Mesothelial cell of epicardium (in vitro differentiated cells): Measurements from ENCODE around the gene CRYBA4. TPM values are rescaled to one million over a fixed set of nuclear protein-coding genes. Genes with fewer than 3 reads are reported as not detected.

Source experiments
- DNase-seq, 2 experiments: peaks; one replicate each; pipeline ENCODE4 v3.0.0; 2021; ENCODE audit warnings: low spot score in 2 of 2; ENCODE audit not compliant: unreplicated experiment in 2 of 2
- H3K27ac Mint-ChIP-seq: 2 replicates; pipeline ENCODE4 v1.8.0; 2021; ENCODE audit warnings: mixed read lengths
- H3K27me3 Mint-ChIP-seq: 2 replicates; pipeline ENCODE4 v1.8.0; 2021; ENCODE audit warnings: low read depth, mixed read lengths
- H3K36me3 Mint-ChIP-seq: 2 replicates; pipeline ENCODE4 v1.8.0; 2021; ENCODE audit warnings: mixed read lengths
- H3K4me1 Mint-ChIP-seq: 2 replicates; pipeline ENCODE4 v1.8.0; 2021; ENCODE audit warnings: mixed read lengths
- H3K4me3 Mint-ChIP-seq: 2 replicates; pipeline ENCODE4 v1.8.0; 2021; ENCODE audit warnings: mild to moderate bottlenecking, moderate library complexity, mixed read lengths
- H3K9me3 Mint-ChIP-seq: 2 replicates; pipeline ENCODE4 v1.8.0; 2021; ENCODE audit warnings: mixed read lengths
- total RNA-seq: library from RNA; stranded (reverse); gene quantifications from 3 replicates; pipeline ENCODE4 v1.2.1, GENCODE V29; 2021
- TF ChIP-seq, protein P1 (sequence below): fragments of 200-600 bp; sonication (generic); IDR thresholded peaks from one replicate; pipeline ENCODE4 v1.5.0; 2021; ENCODE audit warnings: antibody characterized with exemption; ENCODE audit not compliant: unreplicated experiment

CRYBA4 gene
- total RNA-seq, 1 donor from 2014 or later = not detected

DNA sequence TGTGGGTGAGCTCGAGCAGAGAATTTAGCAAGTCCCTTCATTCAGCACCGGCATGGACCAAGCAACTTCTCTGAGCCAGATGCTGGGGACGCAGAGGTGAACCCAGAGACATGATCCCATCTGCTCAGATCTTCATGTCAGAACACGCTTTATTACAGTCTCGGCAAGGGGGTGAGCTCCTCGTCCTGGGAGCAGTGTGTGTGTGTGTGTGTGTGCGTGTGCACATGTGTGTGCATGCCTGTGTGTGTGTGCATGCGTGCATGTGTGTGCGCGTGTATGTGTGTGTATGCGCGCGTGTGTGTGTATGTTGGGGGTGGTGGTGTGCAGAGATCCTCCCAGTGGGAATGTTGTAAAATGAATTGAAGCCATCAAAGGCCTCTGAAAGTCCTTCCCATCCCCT, 45.4 kb downstream of the CRYBA4 start:
- TF ChIP-seq, protein P1, sequence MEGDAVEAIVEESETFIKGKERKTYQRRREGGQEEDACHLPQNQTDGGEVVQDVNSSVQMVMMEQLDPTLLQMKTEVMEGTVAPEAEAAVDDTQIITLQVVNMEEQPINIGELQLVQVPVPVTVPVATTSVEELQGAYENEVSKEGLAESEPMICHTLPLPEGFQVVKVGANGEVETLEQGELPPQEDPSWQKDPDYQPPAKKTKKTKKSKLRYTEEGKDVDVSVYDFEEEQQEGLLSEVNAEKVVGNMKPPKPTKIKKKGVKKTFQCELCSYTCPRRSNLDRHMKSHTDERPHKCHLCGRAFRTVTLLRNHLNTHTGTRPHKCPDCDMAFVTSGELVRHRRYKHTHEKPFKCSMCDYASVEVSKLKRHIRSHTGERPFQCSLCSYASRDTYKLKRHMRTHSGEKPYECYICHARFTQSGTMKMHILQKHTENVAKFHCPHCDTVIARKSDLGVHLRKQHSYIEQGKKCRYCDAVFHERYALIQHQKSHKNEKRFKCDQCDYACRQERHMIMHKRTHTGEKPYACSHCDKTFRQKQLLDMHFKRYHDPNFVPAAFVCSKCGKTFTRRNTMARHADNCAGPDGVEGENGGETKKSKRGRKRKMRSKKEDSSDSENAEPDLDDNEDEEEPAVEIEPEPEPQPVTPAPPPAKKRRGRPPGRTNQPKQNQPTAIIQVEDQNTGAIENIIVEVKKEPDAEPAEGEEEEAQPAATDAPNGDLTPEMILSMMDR = no peak

DNA sequence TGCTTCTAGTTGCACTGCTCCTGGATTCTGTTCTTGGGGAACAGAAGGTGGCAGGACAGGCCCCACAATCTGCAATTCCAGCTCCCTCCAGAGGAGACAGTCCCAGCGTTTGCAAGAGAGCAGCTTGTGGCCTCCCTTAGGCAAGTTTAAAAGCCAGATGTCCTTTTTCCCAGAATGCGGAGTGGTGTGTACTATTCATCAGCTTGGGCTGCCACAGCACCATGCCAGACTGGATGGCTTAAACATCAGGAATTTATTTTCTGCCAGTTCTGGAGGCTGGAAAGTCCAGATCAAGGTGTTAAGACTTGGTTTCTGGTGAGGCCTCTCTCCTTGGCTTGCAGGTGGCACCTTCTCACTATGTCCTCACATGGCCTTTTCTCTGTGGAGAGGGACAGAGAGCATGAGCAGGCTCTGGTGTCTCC, 47.3 kb downstream of the CRYBA4 start:
- Mint-ChIP-seq H3K36me3 (no peaks in the 10 kb centered on the region), H3K27me3 (peaks cover 1% of the 10 kb centered on the region), H3K27ac (no peak overlapping the region), H3K4me3 (no peak overlapping the region), H3K4me1 (peaks cover 20% of the 10 kb centered on the region), H3K9me3 (no peaks in the 10 kb centered on the region)
- no peak for DNase-seq
- TF ChIP-seq, protein P1 = peak; percentile 33

More for the DNA sequence above, 45.4 kb downstream of the CRYBA4 start:
- H3K9me3 Mint-ChIP-seq = no peaks in the 10 kb centered on the region
- peaks cover 4% of the 10 kb centered on the region for H3K4me1 Mint-ChIP-seq
- H3K36me3 Mint-ChIP-seq = no peaks in the 10 kb centered on the region
- no peak for DNase-seq
- peaks cover 5% of the 10 kb centered on the region for H3K27me3 Mint-ChIP-seq
- H3K4me3 Mint-ChIP-seq = no peak overlapping the region
- H3K27ac Mint-ChIP-seq = no peak overlapping the region

DNA sequence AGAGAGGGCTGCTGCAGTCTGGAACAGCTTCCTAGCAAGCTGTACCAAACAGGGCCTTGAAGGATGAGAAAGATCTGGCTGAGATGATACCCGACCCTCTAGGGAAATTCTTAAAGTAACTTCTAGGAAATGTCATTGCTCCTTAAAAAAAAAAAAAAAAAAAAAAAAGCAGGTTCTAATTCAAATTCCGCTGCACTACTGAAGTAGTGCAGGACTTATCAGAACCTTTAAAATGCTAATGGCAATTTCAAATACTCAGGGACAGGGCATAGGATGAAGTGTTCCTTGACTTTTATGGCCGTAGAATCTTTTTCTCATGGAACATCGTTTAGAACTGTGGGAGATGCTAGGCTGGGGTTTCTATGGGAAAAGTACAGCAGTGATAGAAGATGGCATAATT, 48.7 kb downstream of the CRYBA4 start:
- no peaks in the 10 kb centered on the region for H3K9me3 Mint-ChIP-seq
- DNase-seq = no peak
- H3K36me3 Mint-ChIP-seq = no peaks in the 10 kb centered on the region
- TF ChIP-seq, protein P1 = no peak
- peaks cover 32% of the 10 kb centered on the region for H3K4me1 Mint-ChIP-seq
- no peak overlapping the region for H3K4me3 Mint-ChIP-seq
- peaks cover 1% of the 10 kb centered on the region for H3K27me3 Mint-ChIP-seq
- H3K27ac Mint-ChIP-seq = no peak overlapping the region

DNA sequence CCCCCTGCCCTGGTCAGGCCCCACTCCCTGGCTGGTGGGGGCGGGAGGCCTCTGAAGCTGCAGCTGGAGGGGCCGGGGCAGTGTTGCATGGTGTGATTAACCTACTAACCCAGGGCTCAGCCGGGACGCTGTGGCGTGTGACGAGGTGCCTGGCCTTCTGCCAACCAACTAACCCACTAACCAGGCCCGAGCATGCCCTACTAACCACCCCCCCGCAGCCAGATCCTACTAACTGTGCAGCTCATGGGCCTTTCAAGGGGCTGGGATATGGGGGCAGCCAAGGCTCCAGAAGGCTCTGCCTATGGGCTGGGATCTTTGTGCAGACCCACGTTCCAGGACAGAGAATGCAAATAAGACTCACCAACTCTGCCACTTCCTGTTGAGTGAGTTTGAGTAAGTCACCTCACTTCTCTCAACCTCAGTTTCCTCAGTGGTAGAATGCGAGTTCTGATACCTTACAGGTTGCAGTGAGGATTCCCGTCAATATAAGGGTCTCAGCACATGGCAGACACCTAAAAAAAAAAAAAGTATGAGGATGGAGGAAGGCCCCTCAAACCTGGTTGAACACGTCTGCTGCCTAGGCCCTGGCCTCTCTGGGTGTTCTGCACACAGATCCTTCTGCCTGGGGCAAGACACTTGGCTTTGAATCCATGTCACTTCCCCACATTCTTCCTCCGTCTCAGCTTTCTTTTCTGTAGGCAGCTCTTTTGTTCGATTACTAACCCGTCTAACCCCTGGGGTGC, 49.7 kb downstream of the CRYBA4 start:
- Mint-ChIP-seq H3K27ac (peak overlapping the region; percentile 96), H3K4me3 (no peak overlapping the region), H3K4me1 (peaks cover 32% of the 10 kb centered on the region), H3K36me3 (no peaks in the 10 kb centered on the region), H3K9me3 (no peaks in the 10 kb centered on the region), H3K27me3 (peaks cover under 1% of the 10 kb centered on the region)
- TF ChIP-seq, protein P1 = no peak
- DNase-seq = no peak

DNA sequence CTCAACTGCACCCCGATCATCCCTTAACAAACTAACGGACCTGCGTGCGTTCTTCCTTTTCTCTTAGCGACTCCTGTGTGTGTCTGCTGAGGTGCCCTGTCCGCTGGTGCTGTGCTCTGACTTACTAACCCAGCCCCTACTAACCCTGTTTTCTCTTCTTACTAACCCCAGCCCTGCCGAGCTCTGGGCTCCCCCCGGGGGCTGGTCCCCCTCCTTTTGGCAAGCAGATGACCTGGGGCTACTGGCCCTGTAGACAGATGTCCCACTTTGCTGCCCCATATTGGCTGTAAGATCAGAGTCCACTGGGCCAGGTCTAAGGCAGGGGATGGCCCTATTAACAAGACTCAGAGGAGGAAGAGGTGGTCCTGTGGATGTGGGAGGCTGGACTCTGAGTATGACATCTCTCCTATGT, 50.3 kb downstream of the CRYBA4 start:
- TF ChIP-seq, protein P1 = no peak
- Mint-ChIP-seq H3K4me3 (peak overlapping the region; percentile 89), H3K36me3 (no peaks in the 10 kb centered on the region), H3K27ac (peak overlapping the region; percentile 96), H3K4me1 (peaks cover 32% of the 10 kb centered on the region), H3K27me3 (no peaks in the 10 kb centered on the region), H3K9me3 (no peaks in the 10 kb centered on the region)
- DNase-seq = no peak
